Keratinocyte (primary cell): ENCODE measurements around the gene SLC34A1.

Experiments used
- CTCF ChIP-seq, 3 experiments: IDR thresholded peaks in 1 of 3; conservative IDR thresholded peaks in 1 of 3; optimal IDR thresholded peaks in 1 of 3; 2 replicates in 2 of 3; 3 replicates in 1 of 3; pipeline versions ENCODE3 to v1.5.1; 2011; ENCODE audit warnings: low read length in 3 of 3, mild to moderate bottlenecking in 3 of 3, moderate library complexity in 2 of 3, control low read depth in 1 of 3, inconsistent platforms in 1 of 3; ENCODE audit not compliant: insufficient read depth in 2 of 3; ENCODE audit errors: extremely low read depth in 1 of 3
- EZH2 ChIP-seq: IDR thresholded peaks from one replicate; pipeline ENCODE4 v1.6.1; 2012; ENCODE audit warnings: inconsistent platforms, mild to moderate bottlenecking, low read length, moderate library complexity

- TF ChIP-seq CTCF (optimal IDR thresholded peaks at IDR 0.05 in 1 of 3, IDR thresholded peaks at IDR 0.05 in 1 of 3, conservative IDR thresholded peaks at IDR 0.05 in 1 of 3; ENCODE audit: extremely low read depth in 1 of 3, insufficient read depth in 2 of 3, low read length in 3 of 3) (no peak), EZH2 (no peak)
Observed at GRCh38 chr5:177357146-177357458, 27.1 kb upstream of the SLC34A1 start.
